HCT116 (cell line): ENCODE measurements around the gene GABRR3.

Experiments
- CTCF ChIP-seq, 3 experiments: fragments of 200-600 bp in 1 of 3; sonication (generic) in 1 of 3; IDR thresholded peaks in 2 of 3; conservative IDR thresholded peaks in 1 of 3; 2 replicates each; pipeline ENCODE4 v1.5.1; 2012 to 2017; ENCODE audit warnings: low read depth in 2 of 3, low read length in 2 of 3, antibody characterized with exemption in 1 of 3, borderline replicate concordance in 1 of 3, control low read depth in 1 of 3, mild to moderate bottlenecking in 1 of 3, mixed read lengths in 1 of 3, mixed run types in 1 of 3, moderate library complexity in 1 of 3; ENCODE audit not compliant: insufficient read depth in 1 of 3
- FOSL1 ChIP-seq: IDR thresholded peaks from 2 replicates; pipeline ENCODE4 v1.6.1; 2012; ENCODE audit warnings: low read depth
- POLR2A ChIP-seq: IDR thresholded peaks from 2 replicates; pipeline ENCODE4 v1.7.0; 2011; ENCODE audit warnings: borderline replicate concordance; ENCODE audit not compliant: insufficient read depth, insufficient read length; ENCODE audit errors: extremely low read depth
- POLR2AphosphoS5 ChIP-seq: IDR thresholded peaks from 2 replicates; pipeline ENCODE4 v1.6.1; 2011; ENCODE audit warnings: mild to moderate bottlenecking, low read depth, low read length, moderate library complexity
- RAD21 ChIP-seq: IDR thresholded peaks from 2 replicates; pipeline ENCODE4 v1.6.1; 2012; ENCODE audit warnings: low read depth, mild to moderate bottlenecking

GRCh38 chr3:98025392-98025945, 9.6 kb downstream of the GABRR3 start:
- TF ChIP-seq CTCF (IDR thresholded peaks at IDR 0.05 in 2 of 3, conservative IDR thresholded peaks at IDR 0.05 in 1 of 3; ENCODE audit: borderline replicate concordance in 1 of 3, insufficient read depth in 1 of 3, low read depth in 2 of 3, low read length in 2 of 3) (no peak), POLR2A (no peak), POLR2AphosphoS5 (no peak), RAD21 (no peak), FOSL1 (no peak)
